ENCODE data around the gene TMEM132D. TPM values are rescaled to one million over a fixed set of nuclear protein-coding genes. Genes with fewer than 3 reads are reported as not detected.

The TMEM132D gene
- total and polyA plus RNA-seq, 2 of the 8 experiments (the other 6 are each of a cell fraction or from before 2014, with no cell fraction given): 3.5 to 10.1 TPM

- CTCF ChIA-PET (ENCODE audit: partially characterized antibody): interaction anchor here (0.6 kb wide), 1 partner anchor 100 kb away, joined by 3 read pairs; no protein-coding TSS in a partner anchor
- H2AK5ac ChIP-seq (ENCODE audit: low read depth, low read length): no peak overlapping the region
- H2AFZ ChIP-seq (ENCODE audit: low read length): no peak overlapping the region
- no peak overlapping the region for H2BK5ac ChIP-seq (ENCODE audit: low read depth, low read length)
- no peak overlapping the region for H3K14ac ChIP-seq (ENCODE audit: insufficient read length)
- no peaks in the 10 kb centered on the region for H3K4me1 ChIP-seq (replicated peaks in 1 of 4; ENCODE audit: control insufficient read depth in 3 of 4, insufficient read depth in 4 of 4, low read length in 3 of 4)
- no peaks in the 10 kb centered on the region for H3K79me1 ChIP-seq (ENCODE audit: low read depth, low read length)
- 91% methylated on average over 2 of the region's 2 CpGs; no CpG with 5 or more reads in 1 of the 2 experiments for WGBS, 2 experiments (ENCODE audit: extremely low coverage in 1 of 2, insufficient coverage in 1 of 2, insufficient read length in 1 of 2, insufficient replicate concordance in 2 of 2, low coverage in 1 of 2, low lambda C conversion rate in 2 of 2, missing lambda C conversion rate in 1 of 2)
- H3K23ac ChIP-seq (ENCODE audit: insufficient read length): no peak overlapping the region
- H2BK15ac ChIP-seq (ENCODE audit: low read length): no peak overlapping the region
- FAIRE-seq (no peak), DNase-seq (ENCODE audit: low read depth in 1 of 2, low spot score in 2 of 2) (no peak)
- H4K5ac ChIP-seq (ENCODE audit: insufficient read length, low read depth, low read length): no peak overlapping the region
- H3K79me2 ChIP-seq (ENCODE audit: control insufficient read depth in 1 of 2, insufficient read depth in 2 of 2, low read length in 2 of 2): no peaks in the 10 kb centered on the region
- no peak overlapping the region for H2BK20ac ChIP-seq (ENCODE audit: low read length)
- no peaks in the 10 kb centered on the region for H3K9me3 ChIP-seq (ENCODE audit: insufficient read depth in 2 of 2, low read depth in 1 of 2, low read length in 1 of 2)
- H3K4me3 ChIP-seq (ENCODE audit: extremely low read depth in 1 of 4, insufficient read depth in 2 of 4, low read depth in 3 of 4, low read length in 4 of 4): no peak overlapping the region
- H3K27me3 ChIP-seq (replicated peaks in 1 of 4; ENCODE audit: control insufficient read depth in 3 of 4, extremely low read depth in 1 of 4, insufficient read depth in 3 of 4, low read length in 3 of 4): no peaks in the 10 kb centered on the region
- no peaks in the 10 kb centered on the region for H4K20me1 ChIP-seq (replicated peaks in 1 of 2; ENCODE audit: control insufficient read depth in 1 of 2, insufficient read depth in 2 of 2, low read length in 2 of 2)
- no peak overlapping the region for H3K27ac ChIP-seq (ENCODE audit: low read depth, low read length)
- no peak overlapping the region for H4K91ac ChIP-seq (replicated peaks; ENCODE audit: insufficient read length, low read length)
- H3K23me2 ChIP-seq (ENCODE audit: low read depth, low read length): no peaks in the 10 kb centered on the region
- no peak overlapping the region for H2BK12ac ChIP-seq (ENCODE audit: low read depth, low read length)
- H3K9ac ChIP-seq (replicated peaks in 1 of 4; ENCODE audit: extremely low read depth in 1 of 4, low read depth in 3 of 4, low read length in 3 of 4): no peak overlapping the region
- POLR2A ChIA-PET (ENCODE audit: partially characterized antibody): no interaction called here
- TF ChIP-seq CBX8 (IDR thresholded peaks at IDR 0.05; ENCODE audit: borderline replicate concordance, low read depth, low read length) (no peak), E2F6 (IDR thresholded peaks at IDR 0.05) (no peak), CBX5 (IDR thresholded peaks at IDR 0.05; ENCODE audit: low read depth, low read length) (no peak), TAF1 (IDR thresholded peaks at IDR 0.05; ENCODE audit: low read depth, low read length) (no peak)
- TF ChIP-seq, protein P1, sequence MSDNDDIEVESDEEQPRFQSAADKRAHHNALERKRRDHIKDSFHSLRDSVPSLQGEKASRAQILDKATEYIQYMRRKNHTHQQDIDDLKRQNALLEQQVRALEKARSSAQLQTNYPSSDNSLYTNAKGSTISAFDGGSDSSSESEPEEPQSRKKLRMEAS (IDR thresholded peaks at IDR 0.05): no peak
- H2BK120ac ChIP-seq (replicated peaks; ENCODE audit: low read depth, low read length): no peak overlapping the region
- H3K56ac ChIP-seq (replicated peaks; ENCODE audit: insufficient read length, low read depth, low read length): no peak overlapping the region
- H3K18ac ChIP-seq (ENCODE audit: extremely low read depth, low read length): no peak overlapping the region
- no peaks in the 10 kb centered on the region for H3K36me3 ChIP-seq (ENCODE audit: control insufficient read depth in 2 of 4, insufficient read depth in 4 of 4, low read length in 3 of 4)
- H4K8ac ChIP-seq (ENCODE audit: extremely low read depth, insufficient read depth, low read length): no peak overlapping the region
- H3K4ac ChIP-seq (replicated peaks; ENCODE audit: insufficient read length, low read depth, low read length): no peak overlapping the region
- no peak overlapping the region for H3K4me2 ChIP-seq (ENCODE audit: insufficient read depth in 1 of 2, low read depth in 2 of 2, low read length in 2 of 2)
These were observed 380.2 kb downstream of the TMEM132D start for GRCh38 chr12:129523621-129524020.

Data from H1 (cell line).